Superior temporal gyrus (tissue), 1 donor: ENCODE results near the gene RPRD1B.

Experiments
- DNase-seq: peaks from one replicate; pipeline ENCODE4 v3.0.0-alpha.2; 2016; ENCODE audit errors: extremely low spot score

The RPRD1B gene, protein sequence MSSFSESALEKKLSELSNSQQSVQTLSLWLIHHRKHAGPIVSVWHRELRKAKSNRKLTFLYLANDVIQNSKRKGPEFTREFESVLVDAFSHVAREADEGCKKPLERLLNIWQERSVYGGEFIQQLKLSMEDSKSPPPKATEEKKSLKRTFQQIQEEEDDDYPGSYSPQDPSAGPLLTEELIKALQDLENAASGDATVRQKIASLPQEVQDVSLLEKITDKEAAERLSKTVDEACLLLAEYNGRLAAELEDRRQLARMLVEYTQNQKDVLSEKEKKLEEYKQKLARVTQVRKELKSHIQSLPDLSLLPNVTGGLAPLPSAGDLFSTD

DNA sequence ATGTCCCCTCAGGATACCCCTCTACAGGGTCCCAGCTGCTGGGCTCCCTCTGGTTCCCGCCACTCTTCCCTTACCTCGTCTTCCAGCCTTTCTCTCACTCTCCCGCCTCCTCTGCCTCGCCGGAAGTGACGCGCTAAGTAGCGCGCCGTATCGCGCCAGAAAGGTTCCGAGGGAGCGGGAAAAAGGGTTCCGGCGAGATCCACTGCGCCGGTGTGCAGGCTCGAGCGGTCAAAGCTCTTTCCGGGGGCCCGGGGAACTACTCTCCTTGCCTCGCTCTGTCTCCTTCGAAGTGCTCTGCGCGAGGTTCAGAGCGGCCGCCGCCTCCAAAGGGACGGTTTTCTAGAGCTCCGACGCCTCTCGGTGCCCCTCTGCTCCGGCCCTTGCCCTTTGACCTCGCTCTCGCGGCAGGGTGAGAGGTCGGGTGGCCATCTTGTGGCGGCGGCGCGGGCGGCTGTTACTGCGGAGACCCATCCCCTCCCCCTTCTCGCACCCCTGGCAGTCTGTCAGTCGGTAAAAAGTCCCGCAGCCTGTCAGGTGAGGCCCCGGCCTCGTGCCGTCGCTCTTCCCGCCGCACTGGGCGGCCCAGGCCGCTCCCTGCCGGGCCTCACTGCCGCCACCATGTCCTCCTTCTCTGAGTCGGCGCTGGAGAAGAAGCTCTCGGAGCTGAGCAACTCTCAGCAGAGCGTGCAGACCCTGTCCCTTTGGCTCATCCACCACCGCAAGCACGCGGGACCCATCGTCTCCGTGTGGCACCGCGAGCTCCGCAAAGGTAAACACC, at the start of gene RPRD1B, which contains the start of gene TTI1:
Gene RPRD1B (plus strand): TSS at position 417 of the 778 bp plus-strand sequence. CDS start 202 bp downstream, at position 619.
Gene TTI1 (minus strand): TSS at position 127 of the 778 bp plus-strand sequence. CDS start 19,640 bp downstream, outside the sequence.
- DNase-seq: peak; percentile 96

DNA sequence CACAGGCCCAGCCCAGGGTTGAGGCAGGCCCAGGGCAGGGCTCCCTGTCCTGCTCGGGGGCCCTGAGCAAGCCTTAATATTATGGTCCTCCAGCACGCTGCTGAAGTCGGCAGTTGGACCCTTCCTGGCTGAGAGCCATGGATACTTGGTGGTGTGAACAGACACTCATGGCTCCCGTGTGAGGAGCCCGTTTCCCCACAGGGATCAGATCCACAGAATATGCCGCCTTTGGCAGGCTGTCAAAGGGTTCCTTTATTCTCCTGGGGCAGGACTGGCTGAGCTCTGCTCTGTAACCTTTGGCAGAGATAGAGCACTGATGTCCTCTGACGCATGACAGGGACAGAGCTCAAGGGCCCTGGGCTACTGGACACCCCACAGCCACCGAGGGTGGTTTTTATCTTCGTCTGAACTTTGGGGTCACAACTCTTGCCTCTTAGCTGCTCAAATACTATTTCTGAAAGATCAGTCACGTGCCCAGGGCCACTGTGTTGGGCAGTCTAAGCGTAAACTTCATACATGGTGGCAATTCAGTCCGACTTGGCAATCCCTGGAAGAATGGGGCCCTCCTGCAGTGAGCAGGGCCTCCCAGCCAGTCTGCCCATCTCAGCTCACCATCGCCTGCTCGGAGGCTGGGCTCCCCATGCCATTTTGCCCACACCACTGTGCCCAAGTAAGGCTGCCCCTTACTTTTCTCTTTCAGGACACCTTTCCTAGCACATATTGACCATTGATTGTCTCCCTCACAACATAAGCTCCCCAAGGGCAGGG, 49.3 kb upstream of the RPRD1B start:
- peak; percentile 70 for DNase-seq

DNA sequence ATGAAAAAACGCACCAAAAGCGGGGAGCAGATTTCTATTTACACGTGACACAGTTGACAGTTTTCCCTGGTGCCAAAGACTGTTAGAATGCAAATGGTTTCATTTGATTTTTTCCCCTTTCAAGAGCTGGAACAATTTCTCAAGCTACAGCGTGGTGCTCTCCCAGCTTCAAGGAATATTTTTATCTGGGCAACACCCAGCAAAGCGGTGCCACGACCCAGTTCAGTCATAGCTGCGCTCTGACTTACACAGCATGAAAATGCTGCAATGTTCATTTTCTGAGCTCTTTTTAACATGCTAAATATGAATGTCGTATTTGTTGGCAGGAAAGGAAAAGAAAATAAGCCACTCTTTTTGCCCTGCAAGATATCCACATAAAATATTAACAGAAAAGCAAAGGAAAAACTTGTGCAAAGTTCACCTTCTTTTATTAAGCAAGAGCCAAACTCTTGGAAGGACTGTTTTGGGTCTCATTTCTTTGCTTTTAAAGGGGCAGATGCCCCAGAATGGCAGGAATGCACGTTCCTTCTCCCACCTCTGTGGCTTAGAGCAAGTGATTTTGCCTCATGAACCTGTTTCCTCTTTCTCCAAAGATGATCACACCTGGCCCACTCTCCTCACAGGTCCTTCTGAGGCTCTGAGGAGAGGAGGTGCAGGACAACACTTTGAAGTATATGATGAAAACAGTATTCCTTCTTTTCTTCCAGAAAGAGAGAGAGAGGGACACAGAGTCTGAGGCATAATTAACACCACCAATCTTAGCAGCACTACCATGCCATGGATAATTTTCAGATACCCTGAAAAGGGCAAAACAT, 47.3 kb upstream of the RPRD1B start:
- DNase-seq: peak; percentile 53

DNA sequence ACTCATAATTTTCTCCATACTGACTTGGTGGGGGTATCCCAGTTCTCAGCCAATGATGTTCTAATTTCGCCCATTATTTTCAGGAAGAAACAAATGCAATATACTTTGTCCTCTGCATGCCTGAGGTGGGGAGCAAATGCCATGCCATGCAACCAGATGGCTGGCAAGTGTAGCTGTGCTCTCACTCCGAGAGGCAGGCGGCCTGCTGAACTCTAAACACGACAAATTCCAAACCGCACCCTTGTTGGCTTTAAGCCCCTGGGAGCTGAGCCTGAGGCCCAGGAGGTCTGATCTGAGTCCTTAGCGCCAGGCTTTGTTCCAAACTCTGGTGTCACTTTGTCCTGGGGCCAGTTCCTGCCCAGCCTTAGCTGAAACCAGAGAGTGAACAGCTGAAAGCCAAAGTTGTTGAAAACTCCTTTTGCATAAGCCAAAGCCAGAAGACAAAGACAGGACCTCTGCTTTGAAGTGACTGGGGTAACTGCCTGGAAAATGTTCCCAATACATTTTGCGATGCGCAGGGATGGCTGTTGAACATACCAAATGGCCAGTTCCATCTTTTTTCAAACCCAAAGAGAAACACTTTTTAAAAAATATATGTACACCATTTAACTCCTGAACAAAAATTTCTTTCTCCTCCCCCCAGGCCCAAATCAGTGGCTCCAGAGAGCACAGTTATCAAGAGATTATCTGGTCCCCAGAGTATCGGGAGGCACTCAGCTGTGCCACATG, 46.5 kb upstream of the RPRD1B start:
- peak; percentile 43 for DNase-seq

DNA sequence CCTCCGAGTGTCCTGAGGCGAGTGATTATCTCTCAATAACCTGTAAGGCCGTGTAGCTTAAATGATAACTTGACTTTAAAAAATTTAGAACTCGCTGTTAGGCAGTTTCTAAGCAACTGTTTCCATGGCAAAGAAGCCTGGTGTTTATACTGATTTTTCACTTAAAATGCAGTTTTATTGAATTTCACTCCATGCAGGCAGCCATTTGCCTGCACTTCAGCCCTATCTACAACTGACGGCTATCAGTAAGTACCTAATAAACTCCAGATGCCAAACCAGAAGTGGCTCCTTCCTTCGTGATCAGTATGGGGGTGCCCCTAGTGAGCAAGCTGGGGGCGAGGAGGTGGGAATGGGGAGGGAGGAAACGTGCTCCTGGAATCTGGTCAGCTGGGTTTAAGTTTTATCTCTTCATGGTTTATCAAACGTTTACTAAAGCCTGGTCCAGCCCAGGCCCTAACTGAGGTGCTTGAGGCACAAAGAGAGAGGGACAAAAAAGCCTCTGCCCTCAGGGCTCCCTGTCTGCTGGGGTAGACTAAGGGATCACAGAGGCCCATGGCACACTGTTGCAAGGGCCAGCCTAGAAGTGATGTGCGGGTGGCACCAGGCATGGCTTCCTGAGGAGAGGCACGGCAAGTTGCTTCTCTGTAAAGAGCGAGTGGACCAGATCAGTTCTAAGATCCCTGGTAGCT, 45.8 kb upstream of the RPRD1B start:
- no peak for DNase-seq

DNA sequence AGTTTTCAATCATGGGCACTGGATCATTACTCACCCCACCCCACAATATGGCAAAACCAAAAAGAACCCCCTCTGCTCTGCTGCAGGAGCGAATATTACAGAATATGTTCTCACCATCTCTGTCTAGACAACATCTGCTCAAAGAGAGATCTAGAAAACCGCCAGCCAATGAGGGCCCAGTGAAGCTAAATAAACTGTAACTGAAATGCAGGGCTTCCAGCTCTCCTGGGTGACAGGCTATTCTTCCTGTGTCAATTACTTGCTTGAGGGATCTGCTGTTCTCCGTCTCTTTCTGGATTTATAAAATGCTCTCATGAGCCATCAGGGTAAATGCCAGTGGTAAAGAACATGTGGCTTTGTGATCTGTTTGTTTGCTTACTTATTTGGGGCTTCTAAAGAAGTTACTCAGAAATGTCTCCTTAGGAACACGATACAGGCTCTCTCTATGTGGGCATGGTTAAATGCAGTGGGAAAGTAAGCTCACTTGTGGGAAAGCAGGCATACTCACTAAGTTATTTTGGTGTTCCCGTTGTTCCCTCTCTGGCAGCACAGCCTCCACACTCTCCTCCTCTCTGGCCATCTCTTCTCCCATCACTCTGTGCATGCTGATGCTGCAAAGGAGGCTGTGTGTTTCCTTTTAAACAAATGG, 45.1 kb upstream of the RPRD1B start:
- DNase-seq: peak; percentile 57

DNA sequence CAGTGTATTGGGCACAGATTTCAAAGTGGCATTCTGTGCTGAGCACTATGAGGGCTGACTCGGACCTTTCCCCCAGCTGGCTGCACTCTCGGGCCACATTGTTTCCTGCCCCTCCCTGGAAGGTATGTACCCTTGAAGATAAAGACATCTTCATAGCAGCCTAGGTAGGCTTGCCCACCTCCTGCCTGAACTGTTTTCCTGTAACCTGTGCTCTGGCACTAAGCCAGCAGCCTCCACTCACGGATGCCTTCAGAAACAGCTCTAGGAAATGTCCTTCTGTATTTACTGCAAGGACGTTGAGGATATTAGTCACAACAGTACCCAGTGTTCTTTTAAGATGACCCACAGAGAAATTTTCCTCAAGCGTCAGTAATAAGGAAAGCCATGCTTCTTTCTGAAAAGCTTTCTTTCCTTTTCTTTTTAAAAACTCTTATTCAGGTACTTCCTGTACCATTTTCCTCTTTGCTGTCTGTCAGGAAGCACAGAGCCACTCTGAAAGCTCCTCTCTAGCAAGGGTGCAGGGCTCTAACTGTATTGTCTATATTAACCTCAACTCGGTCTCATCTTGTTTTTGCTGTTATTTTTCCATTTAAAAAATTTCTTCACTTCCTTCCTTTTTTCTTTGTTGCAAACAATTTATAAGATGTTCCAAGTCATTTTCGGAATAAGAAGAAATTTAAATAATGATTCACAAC, 43.8 kb upstream of the RPRD1B start:
- no peak for DNase-seq

DNA sequence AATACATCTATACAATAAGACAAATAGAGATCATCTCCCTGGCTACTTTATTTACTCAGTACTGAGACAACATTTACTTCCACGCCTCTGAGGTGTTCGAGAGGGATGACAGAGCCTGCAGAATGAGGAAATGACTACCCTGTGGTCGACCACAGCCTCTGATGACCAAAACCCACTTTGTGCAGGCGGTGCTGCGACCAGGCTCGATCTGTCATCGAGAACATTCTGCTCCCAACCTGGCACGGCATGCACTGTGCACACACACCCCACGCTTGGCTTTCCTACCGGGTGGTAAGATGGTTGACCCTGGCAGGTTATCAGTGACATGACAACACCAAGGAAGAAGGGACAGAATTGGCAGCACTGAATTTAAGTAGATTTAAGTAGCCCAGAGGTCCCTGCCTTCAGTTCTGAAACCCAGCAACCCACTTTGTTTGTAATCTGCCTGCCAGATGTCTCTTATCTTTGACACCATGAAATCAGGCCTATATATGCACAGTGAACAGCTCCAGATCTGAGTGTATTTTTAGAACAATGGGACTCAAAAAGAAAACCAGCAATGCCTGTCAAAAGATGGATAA, 42.9 kb upstream of the RPRD1B start:
- no peak for DNase-seq

DNA sequence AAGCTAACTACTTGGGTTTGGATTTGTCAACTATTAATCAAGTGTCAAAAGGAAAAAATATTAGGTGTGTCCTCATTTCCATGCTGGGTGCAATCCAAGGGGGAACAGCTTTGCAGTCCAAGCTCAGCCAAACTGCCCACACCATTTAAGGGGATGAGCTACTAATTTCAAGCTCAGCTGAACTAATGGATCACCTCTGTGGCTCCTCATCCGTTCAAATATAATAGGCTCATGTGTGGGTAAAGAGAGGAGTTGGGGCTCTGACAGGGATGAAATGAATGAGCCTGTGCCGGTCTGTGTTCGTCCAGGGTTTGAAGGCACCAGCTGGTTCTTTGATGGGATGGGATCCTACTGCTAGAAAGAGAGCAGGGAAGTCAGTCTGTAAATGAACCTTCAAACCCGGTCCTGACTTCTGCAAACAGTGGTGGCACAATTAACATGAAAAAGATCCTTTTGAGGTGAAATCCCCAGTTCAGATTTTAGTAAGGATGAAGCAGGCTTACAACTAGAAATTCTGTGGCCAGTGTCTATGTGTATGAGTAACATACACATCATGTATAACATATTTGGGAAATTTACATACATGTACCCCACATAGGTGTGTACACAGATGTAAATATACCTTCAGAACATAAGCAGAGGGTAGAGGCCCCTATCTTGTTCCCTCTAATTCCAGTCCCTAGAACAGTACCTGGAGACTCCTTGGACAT, 42.2 kb upstream of the RPRD1B start:
- no peak for DNase-seq

DNA sequence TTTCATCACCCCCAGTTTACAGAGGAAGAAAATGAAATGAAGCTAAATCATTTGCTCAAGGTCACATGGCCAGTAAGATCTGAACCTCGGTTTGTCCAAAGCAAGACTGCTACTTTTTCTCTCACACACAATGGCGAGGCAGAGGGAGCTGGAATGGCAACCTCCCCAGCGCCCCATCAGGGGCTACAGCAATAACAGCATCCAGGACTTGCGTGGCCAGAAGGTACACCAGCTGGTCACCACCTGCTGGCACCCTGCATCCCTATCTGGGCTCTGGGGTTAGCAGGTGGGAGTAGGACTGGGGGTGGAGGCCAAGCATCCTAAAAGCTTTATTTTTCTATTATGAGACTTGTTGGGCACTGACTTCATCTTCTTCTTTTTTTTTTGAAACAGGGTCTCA, 41.6 kb upstream of the RPRD1B start:
- DNase-seq: no peak

DNA sequence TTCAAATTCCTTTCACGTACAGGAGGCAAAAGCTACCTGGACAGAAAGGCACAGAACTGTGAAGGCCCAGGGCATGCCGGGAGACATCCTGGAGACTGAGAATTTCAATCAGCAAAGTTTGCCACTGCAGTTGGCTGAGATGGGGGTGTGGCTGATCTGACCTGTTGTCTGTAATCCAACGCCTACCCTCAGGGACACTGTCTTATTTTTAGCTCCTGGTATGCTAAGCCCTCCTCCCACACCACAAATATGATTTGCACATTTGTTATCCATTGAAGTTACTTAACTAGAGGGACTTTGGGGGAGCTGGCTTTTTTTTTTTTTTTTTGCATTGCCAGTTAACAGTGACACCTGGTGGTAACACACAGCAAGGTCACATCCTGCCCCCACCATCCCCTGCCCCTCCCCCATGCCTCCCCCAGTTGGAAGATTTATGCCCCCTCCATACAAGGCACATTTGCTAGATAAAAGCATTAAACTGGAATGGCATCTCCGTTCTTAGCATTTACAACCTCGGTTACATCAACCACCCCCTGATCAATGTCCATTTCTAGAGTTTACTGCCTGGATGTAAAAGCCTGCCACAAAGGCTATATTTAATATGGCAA, 40.6 kb upstream of the RPRD1B start:
- DNase-seq: no peak

DNA sequence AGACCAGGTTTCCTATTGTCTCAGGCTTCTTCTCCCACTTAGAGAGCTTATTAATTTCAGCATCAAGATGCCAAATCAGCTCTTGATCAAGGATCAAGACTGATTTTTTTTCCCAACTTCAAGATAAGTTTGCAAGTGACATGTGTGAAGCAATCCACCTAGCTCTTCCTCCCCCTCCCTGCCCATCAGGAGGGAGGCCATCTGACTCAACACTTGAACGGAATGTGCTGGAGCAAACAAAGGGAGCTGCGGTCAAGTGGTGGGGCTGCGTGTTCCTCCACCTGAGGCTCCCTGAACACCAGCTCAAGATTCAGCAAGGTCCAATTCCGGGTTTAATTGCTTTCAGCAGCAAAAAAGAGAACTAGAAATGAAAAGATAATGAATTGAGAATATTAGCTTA, 39.0 kb upstream of the RPRD1B start:
- DNase-seq: no peak

DNA sequence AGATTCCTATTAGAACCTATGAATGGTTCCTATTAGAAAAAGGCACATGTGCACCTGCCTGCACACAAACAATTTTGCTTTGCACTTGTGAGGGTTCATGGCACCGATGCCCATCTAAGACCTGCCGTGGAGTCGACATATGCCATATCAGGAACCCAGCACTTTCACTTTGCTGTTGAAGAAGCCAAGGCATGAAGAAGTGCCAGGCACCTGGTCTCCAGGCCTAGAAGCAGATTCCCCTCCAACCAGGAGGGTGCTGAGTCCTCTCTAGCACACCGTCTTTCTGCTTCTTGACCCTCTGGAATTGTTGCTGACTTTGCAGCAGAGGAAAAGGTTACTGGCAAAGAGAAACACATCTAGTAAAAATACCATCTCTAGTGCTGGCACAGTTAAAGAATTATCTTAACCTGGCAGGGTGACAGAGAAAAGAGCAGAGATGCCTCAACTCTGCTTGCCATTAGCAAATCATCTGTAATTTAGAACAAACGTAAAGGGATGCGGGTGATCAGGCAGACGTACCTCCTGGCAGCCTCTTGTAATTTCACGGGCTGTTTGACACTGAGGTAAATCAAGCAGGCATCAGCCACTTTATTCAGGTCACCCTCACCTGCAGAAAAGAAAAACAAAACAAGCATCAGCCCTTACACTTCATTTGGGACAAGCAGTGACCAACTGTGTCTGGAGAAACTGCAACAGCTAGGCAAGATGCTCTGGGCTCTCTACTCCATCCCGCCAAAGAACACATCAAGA, 37.5 kb upstream of the RPRD1B start:
- DNase-seq: no peak

DNA sequence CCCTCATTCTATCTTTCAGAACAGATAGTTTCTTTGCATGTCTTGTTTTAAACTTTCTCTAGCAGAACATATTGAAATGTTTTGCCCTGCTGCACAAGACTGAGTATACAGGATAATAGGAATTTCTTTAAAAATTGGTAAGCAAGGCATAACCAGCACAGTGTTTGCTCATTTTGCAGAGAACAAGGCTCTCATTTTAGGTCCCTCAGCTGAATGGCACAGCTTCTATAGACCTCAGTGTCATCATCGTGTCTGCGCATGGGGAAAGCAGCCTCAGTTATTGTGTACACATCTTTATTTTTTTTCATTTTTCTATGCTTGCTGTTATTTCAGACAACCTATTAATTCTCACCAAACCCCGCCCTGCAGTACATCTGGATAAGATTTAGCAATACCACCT, 36.0 kb upstream of the RPRD1B start:
- peak; percentile 52 for DNase-seq

DNA sequence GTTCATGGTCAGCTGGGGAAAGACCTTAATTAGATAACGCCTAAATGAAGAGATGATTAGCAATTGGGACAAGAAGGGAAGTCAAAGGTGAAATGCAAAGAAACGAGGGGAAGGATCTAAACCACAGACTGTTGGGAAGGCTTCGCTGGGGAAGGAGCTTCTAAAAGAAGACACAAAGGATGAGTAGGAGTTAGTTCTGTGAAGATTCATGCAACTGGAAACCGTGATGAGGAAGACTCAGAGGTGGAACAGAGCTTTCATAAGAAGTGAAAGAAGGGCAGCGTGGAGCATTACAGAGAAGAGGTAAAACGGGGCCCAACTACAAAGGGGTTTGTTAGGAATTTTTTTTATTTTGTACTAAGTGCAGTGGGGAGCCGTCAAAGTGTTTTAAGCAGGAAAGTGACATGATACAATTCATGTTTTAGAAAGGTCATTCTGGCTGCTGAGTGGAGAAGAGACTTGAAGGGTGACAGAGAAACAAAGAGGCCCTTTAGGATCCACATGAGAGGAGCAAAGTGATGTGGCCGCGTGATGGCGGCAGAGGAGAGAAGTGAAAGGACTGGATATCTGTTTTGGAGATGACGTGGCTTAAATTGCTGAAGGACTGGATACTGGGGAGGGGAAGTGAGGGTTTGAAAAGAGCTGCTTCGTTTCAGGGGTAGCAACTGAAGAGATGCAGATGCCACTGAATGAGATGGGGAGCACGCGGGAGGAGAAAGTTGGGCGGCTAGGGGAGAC, 33.9 kb upstream of the RPRD1B start:
- DNase-seq: peak; percentile 89

DNA sequence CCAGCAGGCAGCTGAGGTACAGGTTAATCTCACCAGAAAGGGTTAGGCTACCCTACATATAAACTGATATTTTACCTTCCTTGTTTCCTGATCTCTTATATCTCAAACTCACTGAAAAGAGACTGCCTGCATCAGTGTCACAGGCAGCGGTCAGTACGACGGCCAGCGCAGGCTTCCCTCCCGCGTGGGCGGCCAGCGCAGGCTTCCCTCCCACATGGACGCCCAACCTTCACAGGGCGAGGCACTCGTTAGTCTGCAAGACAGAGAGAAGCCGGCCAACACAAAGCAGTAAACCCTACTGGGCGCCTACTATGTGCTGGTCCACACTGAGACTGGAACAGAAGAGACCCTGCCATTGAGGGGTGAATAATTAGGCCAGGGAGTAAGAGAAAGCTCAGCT, 33.3 kb upstream of the RPRD1B start:
- DNase-seq: no peak
